ENCODE results near the gene EXOC6. TPM values are rescaled to one million over a fixed set of nuclear protein-coding genes. Genes with fewer than 3 reads are reported as not detected.
A peak's percentile ranks its signal among the peaks of the same experiment; 100 is the strongest.

EXOC6 gene
- total RNA-seq, 1 donor from 2014 or later: 25.6 TPM

- peak overlapping the region; percentile 87 for H3K4me3 Mint-ChIP-seq
- DNase-seq (ENCODE audit: low spot score): peak; percentile 66
- Histone ChIP-seq H3K27ac (no peak overlapping the region), H3K4me3 (peak overlapping the region; percentile 66), H3K36me3 (no peaks in the 10 kb centered on the region), H3K27me3 (peaks cover 72% of the 10 kb centered on the region), H3K9me3 (ENCODE audit: low read depth) (no peaks in the 10 kb centered on the region), H3K79me2 (ENCODE audit: low read depth) (peaks cover 48% of the 10 kb centered on the region), H2AFZ (replicated peaks) (peak overlapping the region; percentile 91), H3F3A (ENCODE audit: low read depth) (peaks cover 28% of the 10 kb centered on the region), H3K4me2 (peak overlapping the region; percentile 89), H4K20me1 (ENCODE audit: low read depth) (peaks cover 31% of the 10 kb centered on the region), H3K9ac (no peak overlapping the region), H3K4me1 (peaks cover 17% of the 10 kb centered on the region)
- no peak overlapping the region for H3K27ac Mint-ChIP-seq
- H3K27me3 Mint-ChIP-seq (ENCODE audit: insufficient read depth, low read depth): peaks cover 58% of the 10 kb centered on the region
- no peak for TF ChIP-seq EZH2phosphoT487 (IDR thresholded peaks at IDR 0.05)
- peak; percentile 83 for TF ChIP-seq EZH2 (IDR thresholded peaks at IDR 0.05)
- no peak for TF ChIP-seq CTCF (IDR thresholded peaks at IDR 0.05)
- H3K9me3 Mint-ChIP-seq: no peaks in the 10 kb centered on the region
- no peaks in the 10 kb centered on the region for H3K36me3 Mint-ChIP-seq
- H3K4me1 Mint-ChIP-seq: peaks cover 27% of the 10 kb centered on the region
Measured at GRCh38 chr10:93074597-93075368, 226.5 kb downstream of the EXOC6 start.

GRCh38 chr10:93075369-93076221 lies 227.3 kb downstream of the EXOC6 start:
- Histone ChIP-seq H3K9ac (no peak overlapping the region), H3K4me2 (peak overlapping the region; percentile 89), H3K27me3 (peaks cover 64% of the 10 kb centered on the region), H3F3A (ENCODE audit: low read depth) (peaks cover 28% of the 10 kb centered on the region), H2AFZ (replicated peaks) (peak overlapping the region; percentile 91), H3K79me2 (ENCODE audit: low read depth) (peaks cover 48% of the 10 kb centered on the region), H3K36me3 (no peaks in the 10 kb centered on the region), H3K27ac (no peak overlapping the region), H3K4me1 (peaks cover 17% of the 10 kb centered on the region), H3K9me3 (ENCODE audit: low read depth) (no peaks in the 10 kb centered on the region), H3K4me3 (peak overlapping the region; percentile 66), H4K20me1 (ENCODE audit: low read depth) (peaks cover 23% of the 10 kb centered on the region)
- H3K9me3 Mint-ChIP-seq: no peaks in the 10 kb centered on the region
- peaks cover 55% of the 10 kb centered on the region for H3K27me3 Mint-ChIP-seq (ENCODE audit: insufficient read depth, low read depth)
- DNase-seq (ENCODE audit: low spot score): peak; percentile 48
- TF ChIP-seq EZH2 (IDR thresholded peaks at IDR 0.05) (no peak), CTCF (IDR thresholded peaks at IDR 0.05) (no peak), EZH2phosphoT487 (IDR thresholded peaks at IDR 0.05) (no peak)
- H3K4me1 Mint-ChIP-seq: peaks cover 25% of the 10 kb centered on the region
- H3K27ac Mint-ChIP-seq: no peak overlapping the region
- H3K4me3 Mint-ChIP-seq: peak overlapping the region; percentile 87
- H3K36me3 Mint-ChIP-seq: no peaks in the 10 kb centered on the region

- peaks cover 50% of the 10 kb centered on the region for H3K27me3 Mint-ChIP-seq (ENCODE audit: insufficient read depth, low read depth)
- H3K9me3 Mint-ChIP-seq: no peaks in the 10 kb centered on the region
- H4K20me1 ChIP-seq (ENCODE audit: low read depth): peaks cover 13% of the 10 kb centered on the region
- no peak overlapping the region for H3K27ac Mint-ChIP-seq
- H3K4me2 ChIP-seq: no peak overlapping the region
- peaks cover 17% of the 10 kb centered on the region for H3K4me1 ChIP-seq
- no peak for TF ChIP-seq EZH2phosphoT487 (IDR thresholded peaks at IDR 0.05)
- TF ChIP-seq CTCF (IDR thresholded peaks at IDR 0.05): no peak
- TF ChIP-seq EZH2 (IDR thresholded peaks at IDR 0.05): no peak
- H3K4me1 Mint-ChIP-seq: peaks cover 22% of the 10 kb centered on the region
- no peak overlapping the region for H3K9ac ChIP-seq
- H3F3A ChIP-seq (ENCODE audit: low read depth): peaks cover 25% of the 10 kb centered on the region
- no peaks in the 10 kb centered on the region for H3K36me3 ChIP-seq
- no peak overlapping the region for H3K4me3 Mint-ChIP-seq
- peaks cover 52% of the 10 kb centered on the region for H3K27me3 ChIP-seq
- peaks cover 48% of the 10 kb centered on the region for H3K79me2 ChIP-seq (ENCODE audit: low read depth)
- DNase-seq (ENCODE audit: low spot score): no peak
- H3K9me3 ChIP-seq (ENCODE audit: low read depth): no peaks in the 10 kb centered on the region
- no peak overlapping the region for H3K4me3 ChIP-seq
- H3K27ac ChIP-seq: no peak overlapping the region
- no peak overlapping the region for H2AFZ ChIP-seq (replicated peaks)
- H3K36me3 Mint-ChIP-seq: no peaks in the 10 kb centered on the region
Measured at GRCh38 chr10:93076871-93077270, 228.6 kb downstream of the EXOC6 start.
